T-helper 1 cell treated with Interleukin-12 subunit alpha and Interleukin-12 subunit beta and Interleukin-4 antibody, amounts not matched to agents 30 μg/mL and 1 μg/mL, for 36 hours (primary cell): Measurements from ENCODE around the gene LCK.
"Not testable (repeated sequence)": the region's sequence is repeated elsewhere in the genome, so short reads cannot be mapped to it uniquely, and the experiment has no call there.

Source experiments
- H3K27ac Mint-ChIP-seq: one replicate; pipeline ENCODE4 v1.8.0; 2021; ENCODE audit warnings: mild to moderate bottlenecking, mixed read lengths
- H3K27me3 Mint-ChIP-seq: one replicate; pipeline ENCODE4 v1.8.0; 2021; ENCODE audit warnings: low read depth, mixed read lengths
- H3K36me3 Mint-ChIP-seq: one replicate; pipeline ENCODE4 v1.8.0; 2021; ENCODE audit warnings: low read depth, mixed read lengths
- H3K4me1 Mint-ChIP-seq: one replicate; pipeline ENCODE4 v1.8.0; 2021; ENCODE audit warnings: low read depth, mixed read lengths
- H3K4me3 Mint-ChIP-seq: one replicate; pipeline ENCODE4 v1.8.0; 2021; ENCODE audit warnings: mild to moderate bottlenecking, moderate library complexity, mixed read lengths
- H3K9me3 Mint-ChIP-seq: one replicate; pipeline ENCODE4 v1.8.0; 2021; ENCODE audit warnings: mixed read lengths

The LCK gene

GRCh38 chr1:32275424-32275823 lies 24.4 kb downstream of the LCK start:
- no peaks in the 10 kb centered on the region for H3K9me3 Mint-ChIP-seq
- peaks cover 56% of the 10 kb centered on the region for H3K36me3 Mint-ChIP-seq
- H3K27me3 Mint-ChIP-seq: no peaks in the 10 kb centered on the region
- H3K4me3 Mint-ChIP-seq: no peak overlapping the region
- H3K4me1 Mint-ChIP-seq: peaks cover 47% of the 10 kb centered on the region
- peak overlapping the region; percentile 49 for H3K27ac Mint-ChIP-seq

- Mint-ChIP-seq H3K9me3 (no peaks in the 10 kb centered on the region), H3K27me3 (no peaks in the 10 kb centered on the region), H3K27ac (peak overlapping the region; percentile 17), H3K4me3 (no peak overlapping the region), H3K4me1 (peaks cover 45% of the 10 kb centered on the region), H3K36me3 (peaks cover 54% of the 10 kb centered on the region)
Observed at GRCh38 chr1:32276032-32276782, 25.1 kb downstream of the LCK start.

DNA sequence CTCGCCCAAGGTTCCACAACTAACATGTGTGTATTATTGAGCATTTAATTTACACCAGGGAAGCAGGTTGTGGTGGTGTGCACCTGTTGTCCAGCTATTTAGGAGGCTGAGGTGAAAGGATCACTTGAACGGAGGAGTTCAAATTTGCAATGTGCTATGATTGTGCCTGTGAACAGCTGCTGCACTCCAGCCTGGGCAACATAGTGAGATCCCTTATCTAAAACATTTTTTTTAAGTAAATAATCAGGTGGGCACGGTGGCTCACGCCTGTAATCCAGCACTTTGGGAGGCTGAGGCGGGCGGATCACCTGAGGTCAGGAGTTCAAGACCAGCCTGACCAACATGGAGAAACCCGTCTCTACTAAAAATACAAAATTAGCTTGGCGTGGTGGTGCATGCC lies 33.7 kb downstream of the LCK start:
- peaks cover 27% of the 10 kb centered on the region for H3K36me3 Mint-ChIP-seq
- H3K27ac Mint-ChIP-seq, H3K4me3 Mint-ChIP-seq, H3K27me3 Mint-ChIP-seq, H3K4me1 Mint-ChIP-seq, H3K9me3 Mint-ChIP-seq: not testable (repeated sequence)

DNA sequence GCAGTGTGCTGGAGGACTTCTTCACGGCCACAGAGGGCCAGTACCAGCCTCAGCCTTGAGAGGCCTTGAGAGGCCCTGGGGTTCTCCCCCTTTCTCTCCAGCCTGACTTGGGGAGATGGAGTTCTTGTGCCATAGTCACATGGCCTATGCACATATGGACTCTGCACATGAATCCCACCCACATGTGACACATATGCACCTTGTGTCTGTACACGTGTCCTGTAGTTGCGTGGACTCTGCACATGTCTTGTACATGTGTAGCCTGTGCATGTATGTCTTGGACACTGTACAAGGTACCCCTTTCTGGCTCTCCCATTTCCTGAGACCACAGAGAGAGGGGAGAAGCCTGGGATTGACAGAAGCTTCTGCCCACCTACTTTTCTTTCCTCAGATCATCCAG lies 34.6 kb downstream of the LCK start:
- no peaks in the 10 kb centered on the region for H3K9me3 Mint-ChIP-seq
- H3K4me1 Mint-ChIP-seq: peaks cover 3% of the 10 kb centered on the region
- peaks cover 27% of the 10 kb centered on the region for H3K36me3 Mint-ChIP-seq
- no peak overlapping the region for H3K4me3 Mint-ChIP-seq
- H3K27ac Mint-ChIP-seq: no peak overlapping the region
- H3K27me3 Mint-ChIP-seq: no peaks in the 10 kb centered on the region

GRCh38 chr1:32286763-32287162 lies 35.7 kb downstream of the LCK start:
- H3K9me3 Mint-ChIP-seq: no peaks in the 10 kb centered on the region
- H3K4me3 Mint-ChIP-seq: no peak overlapping the region
- H3K4me1 Mint-ChIP-seq: peaks cover 7% of the 10 kb centered on the region
- peak overlapping the region; percentile 36 for H3K27ac Mint-ChIP-seq
- H3K27me3 Mint-ChIP-seq: no peaks in the 10 kb centered on the region
- H3K36me3 Mint-ChIP-seq: peaks cover 25% of the 10 kb centered on the region

GRCh38 chr1:32289256-32289655 lies 38.2 kb downstream of the LCK start:
- Mint-ChIP-seq H3K9me3 (no peaks in the 10 kb centered on the region), H3K4me1 (peaks cover 12% of the 10 kb centered on the region), H3K4me3 (no peak overlapping the region), H3K36me3 (peaks cover 27% of the 10 kb centered on the region), H3K27me3 (no peaks in the 10 kb centered on the region), H3K27ac (no peak overlapping the region)

GRCh38 chr1:32291145-32291707 lies 40.2 kb downstream of the LCK start:
- Mint-ChIP-seq H3K4me1 (peaks cover 27% of the 10 kb centered on the region), H3K36me3 (peaks cover 26% of the 10 kb centered on the region), H3K9me3 (no peaks in the 10 kb centered on the region), H3K27me3 (no peaks in the 10 kb centered on the region), H3K27ac (peak overlapping the region; percentile 94), H3K4me3 (peak overlapping the region; percentile 97)

DNA sequence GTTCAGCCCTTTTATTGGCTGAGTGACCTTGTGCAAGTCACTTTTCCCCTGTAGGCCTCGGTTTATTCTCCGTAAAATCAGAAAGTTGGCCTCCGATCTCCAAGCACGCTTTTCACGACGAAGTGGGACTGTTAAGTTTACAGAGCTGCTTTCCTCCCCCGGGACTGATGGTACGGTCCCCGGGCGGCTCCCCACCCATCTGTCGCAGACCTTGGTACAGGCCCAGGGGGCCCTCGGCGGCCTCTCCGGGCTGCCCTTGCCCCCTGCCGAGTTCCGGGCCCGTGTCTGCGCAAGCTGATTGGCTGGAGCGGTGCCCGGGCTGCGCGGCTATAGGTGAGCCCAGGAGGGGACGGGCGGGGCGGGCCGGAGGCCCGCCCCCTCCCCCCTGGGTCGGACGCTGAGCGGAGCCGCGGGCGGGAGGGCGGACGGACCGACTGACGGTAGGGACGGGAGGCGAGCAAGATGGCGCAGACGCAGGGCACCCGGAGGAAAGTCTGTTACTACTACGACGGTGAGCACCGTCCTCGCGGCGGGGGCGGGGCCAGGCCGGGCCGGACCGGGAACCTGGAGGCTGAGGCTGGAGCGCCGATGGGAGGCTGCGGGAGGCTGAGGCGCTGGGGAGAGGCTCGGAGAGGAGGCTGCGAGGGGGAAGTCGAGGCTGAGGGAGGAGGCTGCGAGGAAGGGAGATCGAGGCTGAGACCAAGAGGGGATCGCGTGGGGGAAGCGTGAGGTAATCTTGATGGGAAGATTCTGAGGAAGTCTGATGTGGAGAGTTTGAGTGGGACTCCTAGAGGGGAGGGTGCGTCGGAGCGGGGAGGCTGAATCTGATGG lies 40.9 kb downstream of the LCK start, which contains the start of gene HDAC1:
TSS of gene HDAC1 (plus strand) at position 376 of the 831 bp plus-strand sequence. CDS start at position 463, 87 bp downstream.
- H3K27me3 Mint-ChIP-seq: no peaks in the 10 kb centered on the region
- H3K36me3 Mint-ChIP-seq: peaks cover 25% of the 10 kb centered on the region
- H3K9me3 Mint-ChIP-seq: no peaks in the 10 kb centered on the region
- H3K27ac Mint-ChIP-seq: peak within 1 kb of the TSS; percentile 94
- H3K4me3 Mint-ChIP-seq: peak within 1 kb of the TSS; percentile 97
- H3K4me1 Mint-ChIP-seq: peaks cover 33% of the 10 kb centered on the region

GRCh38 chr1:32298211-32298610 lies 47.1 kb downstream of the LCK start:
- H3K36me3 Mint-ChIP-seq: peaks cover 30% of the 10 kb centered on the region
- H3K4me1 Mint-ChIP-seq: peaks cover 32% of the 10 kb centered on the region
- not testable (repeated sequence) for H3K27ac Mint-ChIP-seq, H3K27me3 Mint-ChIP-seq, H3K4me3 Mint-ChIP-seq, H3K9me3 Mint-ChIP-seq

- H3K4me1 Mint-ChIP-seq: peaks cover 34% of the 10 kb centered on the region
Observed at GRCh38 chr1:32299327-32299726, 48.3 kb downstream of the LCK start.

GRCh38 chr1:32303358-32303757 lies 52.3 kb downstream of the LCK start:
- H3K9me3 Mint-ChIP-seq: no peaks in the 10 kb centered on the region
- H3K4me3 Mint-ChIP-seq: no peak overlapping the region
- peaks cover 38% of the 10 kb centered on the region for H3K36me3 Mint-ChIP-seq
- peaks cover 22% of the 10 kb centered on the region for H3K4me1 Mint-ChIP-seq
- H3K27me3 Mint-ChIP-seq: no peaks in the 10 kb centered on the region
- no peak overlapping the region for H3K27ac Mint-ChIP-seq

More at GRCh38 chr1:32299327-32299726, 48.3 kb downstream of the LCK start:
- Mint-ChIP-seq H3K36me3 (peaks cover 38% of the 10 kb centered on the region), H3K4me3 (no peak overlapping the region), H3K27me3 (no peaks in the 10 kb centered on the region), H3K9me3 (no peaks in the 10 kb centered on the region), H3K27ac (no peak overlapping the region)

DNA sequence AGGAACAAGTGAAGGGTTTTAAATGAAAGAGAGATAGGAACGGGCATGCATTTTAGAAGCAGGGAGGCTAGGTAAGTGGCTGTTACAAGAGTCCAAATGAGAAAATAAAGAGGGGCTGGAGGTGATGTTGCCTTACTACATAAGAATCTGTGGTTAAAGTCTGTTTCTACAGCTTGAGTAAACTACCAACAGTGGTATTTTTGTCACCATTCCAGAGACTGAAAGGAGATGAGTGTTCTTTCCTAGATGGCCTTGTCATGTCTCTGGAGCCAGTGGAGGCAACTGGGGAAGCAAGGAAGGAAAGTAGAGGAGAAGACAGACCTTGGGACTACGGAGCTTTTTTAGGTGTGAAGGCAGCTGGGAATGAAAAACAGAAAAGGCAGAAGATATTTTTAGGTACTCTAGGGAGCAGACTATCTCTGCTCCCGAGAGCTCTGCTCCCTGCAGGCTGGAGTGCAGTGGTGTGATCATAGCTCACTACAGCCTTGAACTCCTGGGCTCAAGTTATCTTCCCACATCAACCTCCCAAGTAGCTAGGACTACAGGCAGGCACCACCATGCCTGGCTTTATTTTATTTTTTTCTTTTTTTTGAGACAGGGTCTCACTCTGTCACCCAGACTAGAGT lies 53.0 kb downstream of the LCK start:
- Mint-ChIP-seq H3K36me3 (peaks cover 38% of the 10 kb centered on the region), H3K27ac (no peak overlapping the region), H3K27me3 (no peaks in the 10 kb centered on the region), H3K4me1 (peaks cover 28% of the 10 kb centered on the region), H3K4me3 (no peak overlapping the region), H3K9me3 (no peaks in the 10 kb centered on the region)

DNA sequence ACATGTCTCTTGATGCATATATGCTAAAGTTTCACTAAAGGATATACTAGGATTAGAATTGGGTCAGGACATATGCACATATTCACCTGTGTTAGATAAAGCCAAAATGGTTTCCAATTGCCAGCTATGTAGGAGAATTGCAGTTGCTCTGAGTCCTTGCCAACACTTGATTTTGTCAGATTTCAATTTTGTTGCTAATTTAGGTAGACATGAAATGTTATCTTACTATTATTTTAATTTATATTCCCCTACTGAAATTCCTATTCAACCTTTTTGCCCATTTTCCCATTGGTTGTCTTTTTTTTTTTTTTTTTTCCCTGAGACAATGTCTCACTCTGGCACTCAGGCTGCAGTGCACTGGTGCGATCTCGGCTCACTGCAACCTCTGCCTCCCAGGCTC lies 54.2 kb downstream of the LCK start:
- Mint-ChIP-seq H3K36me3 (peaks cover 37% of the 10 kb centered on the region), H3K4me1 (peaks cover 31% of the 10 kb centered on the region), H3K27ac (no peak overlapping the region), H3K27me3 (no peaks in the 10 kb centered on the region), H3K9me3 (no peaks in the 10 kb centered on the region), H3K4me3 (no peak overlapping the region)

GRCh38 chr1:32307324-32307723 lies 56.3 kb downstream of the LCK start:
- Mint-ChIP-seq H3K4me1 (peaks cover 34% of the 10 kb centered on the region), H3K36me3 (peaks cover 33% of the 10 kb centered on the region), H3K4me3 (no peak overlapping the region), H3K27ac (peak overlapping the region; percentile 56), H3K27me3 (no peaks in the 10 kb centered on the region), H3K9me3 (no peaks in the 10 kb centered on the region)
